Measurements from ENCODE around the gene POLE2.
"Not testable (repeated sequence)": the region's sequence is repeated elsewhere in the genome, so short reads cannot be mapped to it uniquely, and the experiment has no call there.

The POLE2 gene

DNA sequence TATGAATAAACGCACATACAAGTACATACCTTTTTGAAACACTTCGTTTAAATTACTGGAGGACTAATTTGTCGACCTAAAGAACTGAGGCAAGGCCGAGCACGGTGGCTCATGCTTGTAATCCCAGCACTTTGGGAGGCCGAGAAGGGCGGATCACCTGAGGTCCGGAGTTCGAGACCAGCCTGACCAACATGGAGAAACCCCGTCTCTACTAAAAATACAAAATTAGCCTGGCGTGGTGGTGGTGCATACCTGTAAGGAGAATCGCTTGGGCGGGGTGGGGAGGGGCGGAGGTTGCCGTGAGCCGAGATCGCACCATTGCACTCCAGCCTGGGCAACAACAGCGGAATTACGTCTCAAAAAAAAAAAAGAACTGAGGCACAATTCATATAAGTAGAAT is 68.7 kb downstream of the POLE2 start:
- not testable (repeated sequence) for DNase-seq

- DNase-seq, result no peak
Observed at GRCh38 chr14:49617852-49618519, 70.0 kb downstream of the POLE2 start.

GRCh38 chr14:49615776-49616175 is 72.2 kb downstream of the POLE2 start:
- no peak for DNase-seq

DNA sequence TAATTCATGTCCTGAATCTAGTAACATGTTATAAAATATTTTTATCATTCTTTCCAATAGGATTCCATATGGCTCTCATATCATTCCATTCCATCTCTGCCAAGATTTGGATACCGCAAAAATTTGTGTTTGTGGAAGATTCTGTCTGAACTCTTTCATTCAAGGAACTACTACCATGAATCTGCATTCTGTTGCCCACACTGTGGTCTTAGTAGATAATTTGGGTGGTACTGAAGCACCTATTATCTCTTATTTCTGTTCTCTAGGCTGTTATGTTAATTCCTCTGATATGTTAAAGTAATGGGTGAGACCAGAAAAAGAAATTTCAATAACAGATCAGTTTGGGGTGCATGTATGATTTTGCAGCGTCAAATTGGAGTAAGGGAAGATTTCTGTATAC is 73.8 kb downstream of the POLE2 start:
- DNase-seq, result peak; percentile 26

DNA sequence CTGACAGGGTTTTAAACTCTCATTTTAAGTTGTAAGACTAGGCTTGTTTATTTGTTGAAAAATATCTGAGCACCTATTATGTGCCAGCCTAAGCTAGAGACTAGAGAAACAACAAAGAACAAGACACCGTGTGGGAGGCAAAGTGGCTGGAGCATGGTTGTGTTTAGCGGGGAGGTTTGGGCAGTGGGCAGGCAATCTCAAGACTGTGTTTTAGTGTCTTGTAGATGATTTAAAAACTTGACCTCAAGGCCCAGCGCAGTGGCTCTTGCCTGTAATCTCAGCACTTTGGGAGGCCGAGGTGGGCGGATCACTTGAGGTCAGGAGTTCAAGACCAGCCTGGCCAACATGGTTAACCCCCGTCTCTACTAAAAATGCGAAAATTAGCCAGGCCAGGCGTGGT is 75.3 kb downstream of the POLE2 start:
- no peak for DNase-seq

- no peak for DNase-seq
Observed at GRCh38 chr14:49612251-49612650, 75.8 kb downstream of the POLE2 start.

GRCh38 chr14:49607583-49607982 is 80.4 kb downstream of the POLE2 start:
- no peak for DNase-seq

DNA sequence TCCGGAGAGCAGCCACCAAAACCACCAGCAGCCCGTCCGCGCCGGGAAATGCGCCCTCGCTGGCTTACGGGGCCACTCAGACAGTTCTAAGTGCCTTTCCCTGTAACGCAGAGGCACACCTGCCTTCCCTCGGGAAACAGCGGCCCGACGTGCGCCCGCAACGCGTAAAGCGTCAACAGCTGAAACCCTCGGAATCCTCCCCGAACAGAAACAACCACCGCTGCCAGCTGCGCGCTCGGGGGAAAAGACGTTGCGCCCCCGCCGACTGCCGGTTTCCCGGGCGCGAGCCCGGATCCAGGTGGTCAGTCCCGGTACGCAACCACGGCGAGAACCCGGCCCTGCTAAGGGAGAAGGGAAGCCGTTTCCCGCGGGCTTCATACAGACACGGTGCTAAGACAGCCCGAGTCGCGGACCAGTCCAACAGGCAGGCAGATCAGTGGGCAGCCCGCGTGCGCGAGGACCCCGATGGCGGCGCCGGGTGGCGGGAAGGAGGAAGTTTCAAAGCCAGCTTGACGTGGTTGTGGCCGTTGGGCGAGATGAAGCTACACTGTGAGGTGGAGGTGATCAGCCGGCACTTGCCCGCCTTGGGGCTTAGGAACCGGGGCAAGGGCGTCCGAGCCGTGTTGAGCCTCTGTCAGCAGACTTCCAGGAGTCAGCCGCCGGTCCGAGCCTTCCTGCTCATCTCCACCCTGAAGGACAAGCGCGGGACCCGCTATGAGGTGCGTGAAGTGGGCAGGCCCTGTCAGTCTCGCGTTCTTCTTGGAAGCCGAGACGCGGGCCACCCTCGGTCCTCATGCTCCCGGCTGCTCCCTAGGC is 89.3 kb downstream of the POLE2 start, which contains the start of gene LRR1:
Gene LRR1 (plus strand): TSS at position 456 of the 816 bp plus-strand sequence. CDS start 81 bp downstream, at position 537.
- peak; percentile 85 for DNase-seq

GRCh38 chr14:49598189-49598484 is 89.9 kb downstream of the POLE2 start:
- no peak for DNase-seq

GRCh38 chr14:49594347-49595091 is 93.5 kb downstream of the POLE2 start:
- peak; percentile 28 for DNase-seq
